ENCODE results near the gene BMP7.
"Not testable (repeated sequence)": the region's sequence is repeated elsewhere in the genome, so short reads cannot be mapped to it uniquely, and the experiment has no call there.

Gene BMP7

GRCh38 chr20:57248132-57248797 is 18.2 kb downstream of the BMP7 start:
- no peak for DNase-seq

GRCh38 chr20:57247292-57247965 is 19.0 kb downstream of the BMP7 start:
- DNase-seq, result no peak

- no peak for DNase-seq
These were observed 20.4 kb downstream of the BMP7 start for GRCh38 chr20:57245997-57246396.

- no peak for DNase-seq
These were observed 21.7 kb downstream of the BMP7 start for GRCh38 chr20:57244627-57245214.

- DNase-seq, result no peak
These were observed 22.2 kb downstream of the BMP7 start for GRCh38 chr20:57244221-57244585.

GRCh38 chr20:57243480-57244220 is 22.8 kb downstream of the BMP7 start:
- DNase-seq, result no peak

GRCh38 chr20:57242414-57242813 is 24.0 kb downstream of the BMP7 start:
- no peak for DNase-seq

GRCh38 chr20:57241363-57241991 is 25.0 kb downstream of the BMP7 start:
- no peak for DNase-seq

- DNase-seq, result no peak
These were observed 25.7 kb downstream of the BMP7 start for GRCh38 chr20:57240581-57241362.

GRCh38 chr20:57239725-57240124 is 26.7 kb downstream of the BMP7 start:
- DNase-seq, result not testable (repeated sequence)

- DNase-seq, result not testable (repeated sequence)
These were observed 27.1 kb downstream of the BMP7 start for GRCh38 chr20:57239324-57239723.

GRCh38 chr20:57238089-57238488 is 28.4 kb downstream of the BMP7 start:
- DNase-seq, result no peak

GRCh38 chr20:57237585-57237953 is 28.9 kb downstream of the BMP7 start:
- DNase-seq, result no peak

GRCh38 chr20:57236813-57237584 is 29.4 kb downstream of the BMP7 start:
- DNase-seq, result no peak

GRCh38 chr20:57234556-57235251 is 31.7 kb downstream of the BMP7 start:
- DNase-seq, result no peak

GRCh38 chr20:57231951-57232428 is 34.5 kb downstream of the BMP7 start:
- DNase-seq, result no peak

GRCh38 chr20:57231161-57231560 is 35.3 kb downstream of the BMP7 start:
- no peak for DNase-seq

- DNase-seq, result no peak
These were observed 36.2 kb downstream of the BMP7 start for GRCh38 chr20:57230247-57230646.

- no peak for DNase-seq
These were observed 37.0 kb downstream of the BMP7 start for GRCh38 chr20:57229490-57229889.

- DNase-seq, result no peak
These were observed 40.6 kb downstream of the BMP7 start for GRCh38 chr20:57225830-57226229.

- DNase-seq, result no peak
These were observed 41.2 kb downstream of the BMP7 start for GRCh38 chr20:57225197-57225733.
